Right lobe of liver (tissue), 6 donors: Measurements from ENCODE around the gene DNAH1. TPM values are rescaled to one million over a fixed set of nuclear protein-coding genes. Genes with fewer than 3 reads are reported as not detected.
A peak's percentile ranks its signal among the peaks of the same experiment; 100 is the strongest.

Source experiments
- ATAC-seq, 4 donors: fragments of 200-7000 bp; cut with Tn5 transposase; one replicate each; pipeline ENCODE4 v1.9.1; 2020; ENCODE audit warnings: mild to moderate bottlenecking in 4 of 4, moderate library complexity in 4 of 4
- DNase-seq, 3 donors: peaks; one replicate each; pipeline ENCODE4 v3.0.0-alpha.2; 2020
- H3K27ac ChIP-seq, 3 donors: fragments of 200-600 bp; one replicate each; pipeline ENCODE4 v1.8.0; 2022
- H3K27me3 ChIP-seq, 2 donors: fragments of 200-600 bp; one replicate each; pipeline ENCODE4 v1.8.0; 2022
- H3K36me3 ChIP-seq, 4 donors: fragments of 200-600 bp; sonication (generic) in 1 of 4; one replicate each; pipeline versions ENCODE4 v1.5.1 to v1.8.0; 2017 to 2022; ENCODE audit warnings: control low read depth in 1 of 4
- H3K4me1 ChIP-seq, 4 donors: fragments of 200-600 bp; sonication (generic) in 1 of 4; one replicate each; pipeline versions ENCODE4 v1.5.1 to v1.8.0; 2017 to 2022; ENCODE audit warnings: control low read depth in 1 of 4
- H3K4me3 ChIP-seq, 3 donors: fragments of 200-600 bp; one replicate each; pipeline ENCODE4 v1.8.0; 2022
- H3K9me3 ChIP-seq, 4 donors: fragments of 200-600 bp; sonication (generic) in 1 of 4; one replicate each; pipeline versions ENCODE4 v1.5.1 to v1.8.0; 2017 to 2022; ENCODE audit warnings: control low read depth in 1 of 4
- POLR2A ChIP-seq: fragments of 450-650 bp; IDR thresholded peaks from one replicate; pipeline ENCODE4 v1.6.1; 2017; ENCODE audit warnings: antibody characterized with exemption, mild to moderate bottlenecking
- WGBS: methylation state at CpG from one replicate; pipeline ENCODE4 v1.1.6; 2018; ENCODE audit warnings: low coverage, low lambda C conversion rate; ENCODE audit not compliant: insufficient coverage; ENCODE audit errors: missing lambda C conversion rate; 5-methylcytosine and 5-hydroxymethylcytosine counted together
- intact Hi-C, 2 donors: fragments of 100-400 bp; cut with DNase I; formaldehyde crosslinking; loops; one replicate each; pipeline versions ENCODE4 v1.11.2 to v1.14.1; 2022
- total RNA-seq, 6 experiments: library from RNA; depleted of rRNA in 2 of 6; stranded (reverse); fragments of >200 nt in 2 of 6; fragmentation: NEBNext Ultra II Directional in 3 of 6; extraction: Animal tissue kit (Norgen Biotek cat#: 25700) in 3 of 6; gene quantifications; one replicate each; pipeline versions ENCODE4 v1.1.0 to v1.2.4, GENCODE V29; 2016 to 2023
- TF ChIP-seq, protein P1 (sequence below), 4 donors: fragments of 200-600 bp in 3 of 4; fragments of 450-650 bp in 1 of 4; IDR thresholded peaks; one replicate each; pipeline versions ENCODE4 v1.5.1 to v1.8.0; 2016 to 2022; ENCODE audit warnings: antibody characterized with exemption in 4 of 4, mild to moderate bottlenecking in 2 of 4
- donor health status: DM: no; HTN: yes; CAD: no.
- donor health status: DM: no; HTN: no; CAD: no.
- donor health status: DM: no; HTN: no; CAD: no.
- donor health status: DM: no; HTN: yes; CAD: no.
- donor health status: DM: no; HTN: yes; CAD: no.

Gene DNAH1
- total RNA-seq, 6 experiments from 2014 or later: 1.6 to 11.2 (median 8.1) TPM

- no peak overlapping the region for H3K27ac ChIP-seq
- DNase-seq (peak in 1 of 3 donors; percentile 31), ATAC-seq (no peak)
- no peak overlapping the region for H3K4me3 ChIP-seq
- no peaks in the 10 kb centered on the region for H3K9me3 ChIP-seq
- WGBS: 94% methylated on average over 3 of the region's 11 CpGs
- no peaks in the 10 kb centered on the region for H3K4me1 ChIP-seq
- intact Hi-C loops: loop anchor here (5.0 kb wide), 2 partner anchors 52 to 112 kb away; no protein-coding TSS in a partner anchor
- peaks cover 0 to 8% (median 0%) of the 10 kb centered on the region in 4 donors for H3K36me3 ChIP-seq
- no peaks in the 10 kb centered on the region for H3K27me3 ChIP-seq
- TF ChIP-seq POLR2A: no peak
- TF ChIP-seq, protein P1, sequence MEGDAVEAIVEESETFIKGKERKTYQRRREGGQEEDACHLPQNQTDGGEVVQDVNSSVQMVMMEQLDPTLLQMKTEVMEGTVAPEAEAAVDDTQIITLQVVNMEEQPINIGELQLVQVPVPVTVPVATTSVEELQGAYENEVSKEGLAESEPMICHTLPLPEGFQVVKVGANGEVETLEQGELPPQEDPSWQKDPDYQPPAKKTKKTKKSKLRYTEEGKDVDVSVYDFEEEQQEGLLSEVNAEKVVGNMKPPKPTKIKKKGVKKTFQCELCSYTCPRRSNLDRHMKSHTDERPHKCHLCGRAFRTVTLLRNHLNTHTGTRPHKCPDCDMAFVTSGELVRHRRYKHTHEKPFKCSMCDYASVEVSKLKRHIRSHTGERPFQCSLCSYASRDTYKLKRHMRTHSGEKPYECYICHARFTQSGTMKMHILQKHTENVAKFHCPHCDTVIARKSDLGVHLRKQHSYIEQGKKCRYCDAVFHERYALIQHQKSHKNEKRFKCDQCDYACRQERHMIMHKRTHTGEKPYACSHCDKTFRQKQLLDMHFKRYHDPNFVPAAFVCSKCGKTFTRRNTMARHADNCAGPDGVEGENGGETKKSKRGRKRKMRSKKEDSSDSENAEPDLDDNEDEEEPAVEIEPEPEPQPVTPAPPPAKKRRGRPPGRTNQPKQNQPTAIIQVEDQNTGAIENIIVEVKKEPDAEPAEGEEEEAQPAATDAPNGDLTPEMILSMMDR (IDR thresholded peaks at IDR 0.05): no peak
Measured at GRCh38 chr3:52343946-52344600, 28.0 kb downstream of the DNAH1 start.

DNA sequence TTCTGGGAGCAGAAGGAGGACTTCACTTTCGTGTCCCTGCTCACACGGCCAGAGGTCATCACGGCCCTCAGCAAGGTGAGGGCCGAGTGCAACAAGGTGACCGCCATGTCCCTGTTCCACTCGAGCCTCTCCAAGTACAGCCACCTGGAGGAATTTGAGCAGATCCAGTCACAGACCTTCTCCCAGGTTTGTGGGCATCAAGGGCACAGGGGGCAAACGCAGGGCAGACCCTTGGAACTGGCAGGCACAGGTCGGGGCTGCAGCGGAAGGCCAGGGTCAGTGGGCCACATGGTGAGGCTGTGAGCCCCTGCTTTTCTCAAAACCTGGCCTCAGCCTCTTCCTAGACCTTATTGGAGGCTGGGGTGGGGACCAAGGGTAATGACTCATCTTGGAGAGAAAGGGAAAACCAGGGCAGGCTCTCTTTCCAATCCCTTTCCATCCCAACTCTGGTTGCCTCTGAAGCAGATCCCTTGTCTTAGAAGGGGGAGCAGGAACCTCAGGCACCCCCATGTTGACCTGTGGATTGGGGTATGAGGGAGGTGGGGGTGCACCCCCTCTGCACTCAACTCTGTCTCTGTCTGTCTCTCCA, 29.5 kb downstream of the DNAH1 start:
- DNase-seq (no peak), ATAC-seq (no peak)
- intact Hi-C loops: no loop called here
- TF ChIP-seq, protein P1 (IDR thresholded peaks at IDR 0.05): no peak
- Histone ChIP-seq H3K9me3 (no peaks in the 10 kb centered on the region), H3K4me3 (no peak overlapping the region), H3K27ac (no peak overlapping the region), H3K4me1 (no peaks in the 10 kb centered on the region), H3K36me3 (peaks cover 0 to 12% (median 0%) of the 10 kb centered on the region in 4 donors), H3K27me3 (no peaks in the 10 kb centered on the region)
- WGBS: 100% methylated on average over 3 of the region's 9 CpGs

DNA sequence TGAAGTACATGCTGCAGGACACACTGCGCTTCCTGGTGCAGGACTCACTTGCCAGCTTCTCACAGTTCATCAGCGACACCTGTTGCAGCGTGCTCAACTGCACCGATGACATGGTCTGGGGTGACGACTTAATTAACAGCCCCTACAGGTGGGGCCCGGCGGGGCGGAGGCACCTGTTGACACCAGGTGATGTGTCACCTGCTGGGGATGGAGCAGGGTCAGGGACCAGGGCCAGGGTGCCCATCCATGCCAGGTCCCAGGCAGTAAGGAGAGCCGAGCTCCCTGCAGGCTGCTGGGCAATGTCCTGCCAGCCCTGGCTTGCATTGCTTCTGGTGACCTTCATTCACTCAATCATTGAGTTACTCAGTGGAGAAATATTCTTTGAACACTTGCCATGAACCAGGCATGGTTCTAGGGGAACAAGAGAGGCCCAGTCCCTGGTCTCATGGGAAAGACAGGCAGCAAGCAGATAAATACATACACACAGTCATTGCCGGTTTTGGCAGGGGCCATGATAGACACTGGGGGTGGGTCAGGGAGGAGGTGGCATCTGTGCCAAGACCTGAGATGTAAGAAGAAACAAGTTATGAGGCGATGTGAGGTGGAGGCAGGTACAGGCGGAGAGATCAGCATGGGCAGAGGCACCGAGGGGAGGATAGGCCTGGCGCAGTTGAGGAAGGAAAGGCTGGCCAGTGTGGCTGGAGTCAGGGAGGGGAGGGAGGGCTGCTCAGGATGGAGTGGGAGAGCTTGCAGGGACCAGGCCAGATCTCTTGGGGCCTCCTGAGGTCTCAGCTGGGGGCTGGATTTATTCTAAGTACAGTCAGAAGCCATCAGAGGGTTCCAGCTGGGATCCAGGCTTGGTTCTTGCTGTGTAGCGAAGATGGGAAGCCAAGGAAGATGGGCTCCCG, 30.8 kb downstream of the DNAH1 start:
- DNase-seq: no peak
- TF ChIP-seq, protein P1 (IDR thresholded peaks at IDR 0.05): no peak
- no peak for TF ChIP-seq POLR2A
- H3K27ac ChIP-seq: no peak overlapping the region
- intact Hi-C loops: no loop called here
- peaks cover 0 to 12% (median 0%) of the 10 kb centered on the region in 4 donors for H3K36me3 ChIP-seq
- no peak overlapping the region for H3K4me3 ChIP-seq
- WGBS: 84% methylated on average over 5 of the region's 16 CpGs
- no peaks in the 10 kb centered on the region for H3K9me3 ChIP-seq
- no peaks in the 10 kb centered on the region for H3K4me1 ChIP-seq
- H3K27me3 ChIP-seq: no peaks in the 10 kb centered on the region
- ATAC-seq: no peak

GRCh38 chr3:52347716-52348635, 31.9 kb downstream of the DNAH1 start:
- intact Hi-C loops: no loop called here
- no peak overlapping the region for H3K27ac ChIP-seq
- DNase-seq: peak in 1 of 3 donors; percentile 35
- no peaks in the 10 kb centered on the region for H3K9me3 ChIP-seq
- H3K27me3 ChIP-seq: no peaks in the 10 kb centered on the region
- ATAC-seq: no peak
- no peak for TF ChIP-seq POLR2A
- TF ChIP-seq, protein P1 (IDR thresholded peaks at IDR 0.05): no peak
- WGBS: 100% methylated on average over 3 of the region's 13 CpGs
- no peaks in the 10 kb centered on the region for H3K4me1 ChIP-seq
- H3K36me3 ChIP-seq: peaks cover 0 to 15% (median under 1%) of the 10 kb centered on the region in 4 donors
- H3K4me3 ChIP-seq: no peak overlapping the region
